ENCODE results near the gene SYNCRIP.
"Not testable (repeated sequence)": the region's sequence is repeated elsewhere in the genome, so short reads cannot be mapped to it uniquely, and the experiment has no call there.

SYNCRIP gene

DNA sequence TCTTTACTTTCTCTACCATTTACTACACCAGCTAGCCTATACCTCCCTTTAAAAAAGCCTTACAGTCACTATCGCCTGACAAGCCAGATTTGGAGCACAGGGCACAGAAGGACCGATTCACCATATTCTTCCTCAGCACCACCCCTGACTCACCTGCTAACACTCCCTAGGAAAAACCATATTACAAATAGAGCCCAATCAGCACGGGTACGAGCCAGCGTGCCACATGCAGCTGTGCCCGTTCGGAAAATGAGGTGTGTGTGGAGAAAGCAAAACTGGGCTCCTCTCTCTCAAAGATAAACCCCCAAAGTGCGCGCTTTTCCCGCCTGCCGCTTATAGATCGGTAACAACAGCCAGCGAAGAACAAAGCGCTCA is 1.2 kb downstream of the SYNCRIP start:
- peak overlapping the region; percentile 30 to 99 (median 96) for H3K9ac ChIP-seq (ENCODE audit: low read length in 5 of 5)
- H3K27ac ChIP-seq (ENCODE audit: low read depth, low read length), result peak overlapping the region; percentile 98
- peak overlapping the region; percentile 96 to 99 (median 97) for H3K4me3 ChIP-seq (ENCODE audit: low read depth in 1 of 5, low read length in 5 of 5)
- no peaks in the 10 kb centered on the region for H3K27me3 ChIP-seq (ENCODE audit: control insufficient read depth in 5 of 5, insufficient read depth in 4 of 5, low read length in 5 of 5)
- peaks cover 17 to 29% (median 23%) of the 10 kb centered on the region in 5 donors for H3K36me3 ChIP-seq (ENCODE audit: control insufficient read depth in 5 of 5, insufficient read depth in 5 of 5, low read length in 5 of 5)
- no peaks in the 10 kb centered on the region for H3K9me3 ChIP-seq (ENCODE audit: control insufficient read depth in 5 of 5, low read length in 5 of 5)
- H3K4me1 ChIP-seq (ENCODE audit: control insufficient read depth in 5 of 5, insufficient read depth in 5 of 5, low read length in 5 of 5), result peaks cover 2 to 35% (median 30%) of the 10 kb centered on the region in 5 donors

DNA sequence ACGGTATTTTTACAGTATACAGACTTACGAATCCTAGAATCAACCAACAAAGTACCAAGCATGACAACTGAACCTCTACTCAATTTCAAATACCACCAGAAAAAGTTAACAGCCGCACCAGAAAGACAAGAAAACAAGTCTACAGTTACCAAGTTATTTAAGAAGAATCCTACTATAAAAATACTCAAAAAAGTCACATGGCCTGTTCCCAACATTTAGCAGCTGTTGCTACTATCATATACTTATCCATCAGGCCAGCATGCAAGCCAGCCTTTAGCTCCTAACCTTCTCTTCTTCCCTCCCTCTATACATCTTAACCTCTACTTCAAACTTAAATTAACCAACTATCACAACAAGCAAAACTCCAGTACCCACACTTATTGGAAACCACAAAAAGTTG is 1.9 kb downstream of the SYNCRIP start:
- H3K9ac ChIP-seq (ENCODE audit: low read length in 5 of 5), result peak overlapping the region in 3 of 5 donors; percentile 95 to 98 (median 96)
- peak overlapping the region; percentile 98 for H3K27ac ChIP-seq (ENCODE audit: low read depth, low read length)
- peaks cover 2 to 35% (median 30%) of the 10 kb centered on the region in 5 donors for H3K4me1 ChIP-seq (ENCODE audit: control insufficient read depth in 5 of 5, insufficient read depth in 5 of 5, low read length in 5 of 5)
- peak overlapping the region; percentile 96 to 99 (median 97) for H3K4me3 ChIP-seq (ENCODE audit: low read depth in 1 of 5, low read length in 5 of 5)
- peaks cover 21 to 31% (median 29%) of the 10 kb centered on the region in 5 donors for H3K36me3 ChIP-seq (ENCODE audit: control insufficient read depth in 5 of 5, insufficient read depth in 5 of 5, low read length in 5 of 5)
- no peaks in the 10 kb centered on the region for H3K9me3 ChIP-seq (ENCODE audit: control insufficient read depth in 5 of 5, low read length in 5 of 5)
- no peaks in the 10 kb centered on the region for H3K27me3 ChIP-seq (ENCODE audit: control insufficient read depth in 5 of 5, insufficient read depth in 4 of 5, low read length in 5 of 5)

DNA sequence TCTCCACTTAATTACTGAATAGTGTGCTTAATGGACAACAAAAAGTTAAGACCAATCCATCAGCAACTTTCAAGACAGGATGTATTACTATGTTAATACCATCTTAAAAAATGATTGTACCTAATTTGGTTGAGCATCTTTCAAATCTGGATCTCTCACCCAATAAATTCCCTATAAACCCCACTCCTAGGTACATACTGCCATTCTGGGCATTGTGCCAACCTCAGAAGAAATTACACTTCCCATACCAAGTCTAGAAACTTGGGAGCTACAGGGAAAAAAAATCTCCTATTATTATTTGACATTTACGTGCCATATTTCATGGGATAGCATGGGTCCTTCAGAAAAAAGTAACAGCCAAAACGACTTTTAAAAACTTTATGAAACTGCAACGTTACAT is 5.1 kb downstream of the SYNCRIP start:
- H3K9me3 ChIP-seq (ENCODE audit: control insufficient read depth in 5 of 5, low read length in 5 of 5), result no peaks in the 10 kb centered on the region
- no peak overlapping the region for H3K27ac ChIP-seq (ENCODE audit: low read depth, low read length)
- H3K36me3 ChIP-seq (ENCODE audit: control insufficient read depth in 5 of 5, insufficient read depth in 5 of 5, low read length in 5 of 5), result peaks cover 38 to 56% (median 51%) of the 10 kb centered on the region in 5 donors
- H3K9ac ChIP-seq (ENCODE audit: low read length in 5 of 5), result no peak overlapping the region
- peaks cover 0 to 28% (median 24%) of the 10 kb centered on the region in 5 donors for H3K4me1 ChIP-seq (ENCODE audit: control insufficient read depth in 5 of 5, insufficient read depth in 5 of 5, low read length in 5 of 5)
- H3K27me3 ChIP-seq (ENCODE audit: control insufficient read depth in 5 of 5, insufficient read depth in 4 of 5, low read length in 5 of 5), result no peaks in the 10 kb centered on the region
- H3K4me3 ChIP-seq (ENCODE audit: low read depth in 1 of 5, low read length in 5 of 5), result no peak overlapping the region

GRCh38 chr6:85632164-85632942 is 10.3 kb downstream of the SYNCRIP start:
- Histone ChIP-seq H3K4me3 (ENCODE audit: low read depth in 1 of 5, low read length in 5 of 5) (no peak overlapping the region), H3K36me3 (ENCODE audit: control insufficient read depth in 5 of 5, insufficient read depth in 5 of 5, low read length in 5 of 5) (peaks cover 42 to 79% (median 63%) of the 10 kb centered on the region in 5 donors)

GRCh38 chr6:85631117-85631516 is 11.6 kb downstream of the SYNCRIP start:
- peaks cover 41 to 74% (median 56%) of the 10 kb centered on the region in 5 donors for H3K36me3 ChIP-seq (ENCODE audit: control insufficient read depth in 5 of 5, insufficient read depth in 5 of 5, low read length in 5 of 5)
- not testable (repeated sequence) for H3K4me1 ChIP-seq (ENCODE audit: control insufficient read depth in 5 of 5, insufficient read depth in 5 of 5, low read length in 5 of 5)

More at GRCh38 chr6:85632164-85632942, 10.3 kb downstream of the SYNCRIP start:
- no peaks in the 10 kb centered on the region for H3K9me3 ChIP-seq (ENCODE audit: control insufficient read depth in 5 of 5, low read length in 5 of 5)
- no peak overlapping the region for H3K27ac ChIP-seq (ENCODE audit: low read depth, low read length)
- H3K4me1 ChIP-seq (ENCODE audit: control insufficient read depth in 5 of 5, insufficient read depth in 5 of 5, low read length in 5 of 5), result no peaks in the 10 kb centered on the region
- no peaks in the 10 kb centered on the region for H3K27me3 ChIP-seq (ENCODE audit: control insufficient read depth in 5 of 5, insufficient read depth in 4 of 5, low read length in 5 of 5)
- H3K9ac ChIP-seq (ENCODE audit: low read length in 5 of 5), result no peak overlapping the region

GRCh38 chr6:85628353-85628752 is 14.3 kb downstream of the SYNCRIP start:
- Histone ChIP-seq H3K27me3 (ENCODE audit: control insufficient read depth in 5 of 5, insufficient read depth in 4 of 5, low read length in 5 of 5) (no peaks in the 10 kb centered on the region), H3K9me3 (ENCODE audit: control insufficient read depth in 5 of 5, low read length in 5 of 5) (no peaks in the 10 kb centered on the region), H3K4me3 (ENCODE audit: low read depth in 1 of 5, low read length in 5 of 5) (no peak overlapping the region), H3K36me3 (ENCODE audit: control insufficient read depth in 5 of 5, insufficient read depth in 5 of 5, low read length in 5 of 5) (peaks cover 28 to 60% (median 46%) of the 10 kb centered on the region in 5 donors), H3K9ac (ENCODE audit: low read length in 5 of 5) (no peak overlapping the region), H3K4me1 (ENCODE audit: control insufficient read depth in 5 of 5, insufficient read depth in 5 of 5, low read length in 5 of 5) (peaks cover 0 to 2% (median 0%) of the 10 kb centered on the region in 5 donors), H3K27ac (ENCODE audit: low read depth, low read length) (no peak overlapping the region)

More at GRCh38 chr6:85631117-85631516, 11.6 kb downstream of the SYNCRIP start:
- H3K9me3 ChIP-seq (ENCODE audit: control insufficient read depth in 5 of 5, low read length in 5 of 5); H3K27me3 ChIP-seq (ENCODE audit: control insufficient read depth in 5 of 5, insufficient read depth in 4 of 5, low read length in 5 of 5); H3K9ac ChIP-seq (ENCODE audit: low read length in 5 of 5); H3K27ac ChIP-seq (ENCODE audit: low read depth, low read length); H3K4me3 ChIP-seq (ENCODE audit: low read depth in 1 of 5, low read length in 5 of 5): not testable (repeated sequence)

GRCh38 chr6:85620308-85620707 is 22.4 kb downstream of the SYNCRIP start:
- H3K36me3 ChIP-seq (ENCODE audit: control insufficient read depth in 5 of 5, insufficient read depth in 5 of 5, low read length in 5 of 5), result peaks cover 42 to 83% (median 64%) of the 10 kb centered on the region in 5 donors
- no peaks in the 10 kb centered on the region for H3K27me3 ChIP-seq (ENCODE audit: control insufficient read depth in 5 of 5, insufficient read depth in 4 of 5, low read length in 5 of 5)

GRCh38 chr6:85614780-85615179 is 27.9 kb downstream of the SYNCRIP start:
- Histone ChIP-seq H3K36me3 (ENCODE audit: control insufficient read depth in 5 of 5, insufficient read depth in 5 of 5, low read length in 5 of 5) (peaks cover 60 to 87% (median 73%) of the 10 kb centered on the region in 5 donors), H3K4me1 (ENCODE audit: control insufficient read depth in 5 of 5, insufficient read depth in 5 of 5, low read length in 5 of 5) (peaks cover 0 to 8% (median 0%) of the 10 kb centered on the region in 5 donors), H3K27me3 (ENCODE audit: control insufficient read depth in 5 of 5, insufficient read depth in 4 of 5, low read length in 5 of 5) (no peaks in the 10 kb centered on the region), H3K4me3 (ENCODE audit: low read depth in 1 of 5, low read length in 5 of 5) (no peak overlapping the region), H3K27ac (ENCODE audit: low read depth, low read length) (no peak overlapping the region), H3K9ac (ENCODE audit: low read length in 5 of 5) (no peak overlapping the region), H3K9me3 (ENCODE audit: control insufficient read depth in 5 of 5, low read length in 5 of 5) (no peaks in the 10 kb centered on the region)

More at GRCh38 chr6:85620308-85620707, 22.4 kb downstream of the SYNCRIP start:
- H3K27ac ChIP-seq (ENCODE audit: low read depth, low read length), result no peak overlapping the region
- no peak overlapping the region for H3K4me3 ChIP-seq (ENCODE audit: low read depth in 1 of 5, low read length in 5 of 5)
- H3K4me1 ChIP-seq (ENCODE audit: control insufficient read depth in 5 of 5, insufficient read depth in 5 of 5, low read length in 5 of 5), result peaks cover 0 to 2% (median 0%) of the 10 kb centered on the region in 5 donors
- H3K9ac ChIP-seq (ENCODE audit: low read length in 5 of 5), result no peak overlapping the region
- no peaks in the 10 kb centered on the region for H3K9me3 ChIP-seq (ENCODE audit: control insufficient read depth in 5 of 5, low read length in 5 of 5)

- H3K4me3 ChIP-seq (ENCODE audit: low read depth in 1 of 5, low read length in 5 of 5), result no peak overlapping the region
- no peak overlapping the region for H3K27ac ChIP-seq (ENCODE audit: low read depth, low read length)
- H3K27me3 ChIP-seq (ENCODE audit: control insufficient read depth in 5 of 5, insufficient read depth in 4 of 5, low read length in 5 of 5), result no peaks in the 10 kb centered on the region
- H3K9me3 ChIP-seq (ENCODE audit: control insufficient read depth in 5 of 5, low read length in 5 of 5), result no peaks in the 10 kb centered on the region
- H3K36me3 ChIP-seq (ENCODE audit: control insufficient read depth in 5 of 5, insufficient read depth in 5 of 5, low read length in 5 of 5), result peaks cover 53 to 76% (median 64%) of the 10 kb centered on the region in 5 donors
- no peak overlapping the region for H3K9ac ChIP-seq (ENCODE audit: low read length in 5 of 5)
- H3K4me1 ChIP-seq (ENCODE audit: control insufficient read depth in 5 of 5, insufficient read depth in 5 of 5, low read length in 5 of 5), result peaks cover 0 to 8% (median 0%) of the 10 kb centered on the region in 5 donors
Observed at GRCh38 chr6:85612690-85613474, 29.8 kb downstream of the SYNCRIP start.
